T follicular helper cell (primary cell): ENCODE results near the gene SLC6A13.
"Not testable (repeated sequence)": the region's sequence is repeated elsewhere in the genome, so short reads cannot be mapped to it uniquely, and the experiment has no call there.

ENCODE experiments used
- DNase-seq: peaks from one replicate; pipeline ENCODE4 v3.0.0-alpha.2; 2020; ENCODE audit warnings: low read depth

The SLC6A13 gene

DNA sequence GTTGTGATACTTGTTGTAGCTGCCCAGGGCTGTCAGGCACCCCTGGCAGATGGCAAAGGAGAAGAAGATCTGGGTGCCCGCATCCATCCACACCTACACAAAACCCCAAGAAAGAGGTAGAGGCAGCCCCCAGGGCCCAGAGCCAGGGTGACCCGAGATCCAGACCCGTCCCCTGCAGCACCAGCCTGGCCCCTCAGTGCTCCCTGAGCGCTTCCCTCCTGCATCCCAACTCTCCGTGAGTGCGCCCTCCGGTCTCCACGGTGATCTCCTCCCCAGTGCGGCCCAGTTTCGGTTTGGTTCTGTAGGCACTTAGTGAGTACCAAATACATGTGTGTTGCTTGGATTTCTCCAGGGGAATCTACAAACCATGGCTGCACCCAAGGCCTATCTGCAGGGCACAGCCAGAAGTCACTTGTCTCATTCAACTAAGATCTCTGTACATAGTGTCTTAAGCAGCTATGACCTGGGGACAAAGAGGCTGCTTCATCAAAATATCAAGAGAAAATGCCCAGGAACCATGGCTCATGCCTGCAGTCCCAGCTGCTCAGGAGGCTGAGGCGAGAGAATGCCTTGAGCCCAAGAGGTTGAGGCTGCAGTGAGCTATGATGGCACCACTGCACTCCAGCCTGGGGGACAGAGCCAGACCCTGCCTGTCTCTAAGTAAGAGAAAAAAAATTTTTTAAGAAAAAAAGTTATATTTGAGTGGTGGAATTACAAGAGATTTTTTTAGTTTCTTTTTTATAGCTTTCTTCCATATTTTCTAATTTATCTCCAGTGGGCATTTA, 64.5 kb downstream of the SLC6A13 start:
- no peak for DNase-seq

- no peak for DNase-seq
Observed at GRCh38 chr12:197347-197746, 65.3 kb downstream of the SLC6A13 start.

- DNase-seq = no peak
Observed at GRCh38 chr12:196436-196835, 66.2 kb downstream of the SLC6A13 start.

- DNase-seq = no peak
Observed at GRCh38 chr12:195951-196350, 66.7 kb downstream of the SLC6A13 start.

DNA sequence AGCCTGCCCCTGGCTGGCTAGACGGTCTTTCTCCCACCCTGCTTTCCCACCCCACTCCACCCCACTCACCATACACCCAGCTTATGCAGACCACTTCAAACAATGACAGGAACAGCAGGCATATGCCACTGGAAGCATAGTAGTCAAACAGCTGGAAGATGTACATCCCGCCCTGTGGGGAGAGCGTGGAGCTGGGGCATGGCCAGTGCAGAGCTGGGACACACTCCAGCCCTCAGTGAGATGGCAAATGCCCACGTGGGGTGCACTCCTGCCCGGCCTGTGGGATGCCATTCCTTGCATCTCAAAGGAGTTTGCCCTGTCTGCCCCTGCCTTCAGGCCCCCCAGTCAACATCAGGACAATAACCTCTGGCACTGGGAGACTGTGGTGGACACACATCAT, 67.5 kb downstream of the SLC6A13 start:
- DNase-seq = no peak

GRCh38 chr12:194276-194675, 68.4 kb downstream of the SLC6A13 start:
- no peak for DNase-seq

GRCh38 chr12:193261-193660, 69.4 kb downstream of the SLC6A13 start:
- no peak for DNase-seq

GRCh38 chr12:191541-191940, 71.1 kb downstream of the SLC6A13 start:
- DNase-seq = no peak

DNA sequence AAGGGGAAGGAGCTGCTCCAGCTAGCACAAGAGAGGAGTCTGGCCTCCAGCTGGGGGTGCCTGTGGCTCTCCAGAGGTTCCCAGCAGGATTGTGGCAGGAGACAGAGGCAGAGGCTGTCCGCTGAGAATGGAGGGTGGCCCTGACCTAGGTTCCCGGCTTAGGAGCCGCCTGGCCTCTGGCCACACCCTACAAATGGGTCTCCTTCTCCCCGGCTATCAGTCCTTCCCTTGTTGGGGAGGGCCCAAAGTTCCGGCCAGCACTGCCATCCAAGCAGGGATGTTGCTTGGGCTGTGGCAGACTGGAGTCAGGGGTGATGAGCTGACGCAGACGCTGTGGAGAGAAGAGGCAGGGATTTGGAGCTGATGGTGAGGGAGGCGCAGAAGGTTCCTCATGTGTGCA, 71.8 kb downstream of the SLC6A13 start:
- DNase-seq = no peak

DNA sequence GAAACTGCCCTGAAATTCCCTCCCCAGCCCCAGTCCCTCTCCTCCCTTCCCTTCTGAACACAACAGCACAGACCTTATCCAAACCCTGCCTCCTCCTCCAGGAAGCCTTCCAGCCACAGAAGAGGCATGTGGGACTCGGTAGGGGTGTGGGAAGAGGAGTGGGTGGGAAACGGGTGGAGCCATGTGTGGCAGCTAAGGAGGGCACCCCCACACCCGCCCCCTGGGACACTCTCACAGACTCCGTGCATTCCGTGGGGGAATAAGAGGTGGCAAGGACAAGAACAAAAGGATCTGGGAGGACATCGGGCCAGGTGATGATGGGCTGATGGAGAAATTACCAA, 73.0 kb downstream of the SLC6A13 start:
- no peak for DNase-seq

GRCh38 chr12:188910-189621, 73.6 kb downstream of the SLC6A13 start:
- no peak for DNase-seq

DNA sequence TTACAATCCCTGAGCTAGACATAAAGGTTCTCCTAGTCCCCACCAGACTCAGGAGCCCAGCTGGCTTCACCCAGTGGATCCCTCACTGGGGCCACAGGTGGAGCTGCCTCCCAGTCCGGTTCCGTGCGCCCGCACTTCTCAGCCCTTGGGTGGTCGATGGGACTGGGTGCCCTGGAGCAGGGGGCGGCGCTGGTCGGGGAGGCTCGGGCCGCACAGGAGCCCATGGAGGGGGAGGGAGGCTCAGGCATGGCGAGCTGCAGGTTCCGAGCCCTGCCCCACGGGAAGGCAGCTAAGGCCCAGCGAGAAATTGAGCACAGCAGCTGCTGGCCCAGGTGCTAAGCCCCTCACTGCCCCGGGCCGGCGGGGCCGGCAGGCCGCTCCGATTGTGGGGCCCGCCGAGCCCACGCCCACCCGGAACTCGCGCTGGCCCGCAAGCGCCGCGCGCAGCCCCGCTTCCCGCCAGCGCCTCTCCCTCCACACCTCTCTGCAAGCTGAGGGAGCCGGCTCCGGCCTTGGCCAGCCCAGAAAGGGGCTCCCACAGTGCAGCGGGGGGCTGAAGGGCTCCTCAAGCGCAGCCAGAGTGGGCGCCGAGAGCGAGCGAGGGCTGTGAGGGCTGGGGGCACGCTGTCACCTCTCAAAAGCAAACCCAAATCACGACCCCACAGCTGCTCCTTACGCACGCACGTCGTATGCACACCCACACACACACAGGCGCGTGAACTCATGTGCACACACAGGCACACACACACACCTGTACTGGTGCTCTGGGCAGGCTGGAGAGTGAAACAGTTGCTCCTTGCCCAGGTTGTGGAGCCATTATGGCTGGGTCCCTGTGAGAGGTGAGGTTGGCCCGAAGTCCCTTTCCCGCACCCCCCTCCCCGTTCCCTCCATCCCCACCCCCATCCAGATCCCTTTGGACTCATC, 74.4 kb downstream of the SLC6A13 start:
- not testable (repeated sequence) for DNase-seq

GRCh38 chr12:186006-186625, 76.5 kb downstream of the SLC6A13 start:
- no peak for DNase-seq

GRCh38 chr12:185576-185955, 77.1 kb downstream of the SLC6A13 start:
- DNase-seq = no peak

- no peak for DNase-seq
Observed at GRCh38 chr12:184811-185575, 77.6 kb downstream of the SLC6A13 start.

- DNase-seq = no peak
Observed at GRCh38 chr12:182381-182892, 80.2 kb downstream of the SLC6A13 start.

DNA sequence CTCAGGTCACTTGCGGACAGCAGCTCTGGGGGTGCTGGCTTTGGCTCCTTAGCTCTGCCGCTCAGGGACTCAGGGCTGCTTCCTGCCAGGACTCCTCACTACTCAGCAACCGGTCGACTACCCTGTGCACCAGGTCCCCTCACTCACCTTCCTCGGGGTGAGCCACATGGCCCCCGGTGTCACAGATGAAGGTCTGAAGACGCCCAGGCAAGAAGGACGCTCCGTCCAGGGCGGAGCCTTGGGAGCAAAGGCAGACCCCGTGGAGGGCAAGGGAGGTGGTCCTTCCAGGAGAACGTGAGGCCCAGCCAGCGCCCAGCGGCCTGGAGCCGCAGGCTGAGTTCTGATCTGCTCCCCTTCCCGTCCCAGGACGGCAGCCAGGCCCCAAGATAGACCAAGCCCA, 80.7 kb downstream of the SLC6A13 start:
- no peak for DNase-seq

GRCh38 chr12:180445-180844, 82.2 kb downstream of the SLC6A13 start:
- no peak for DNase-seq

DNA sequence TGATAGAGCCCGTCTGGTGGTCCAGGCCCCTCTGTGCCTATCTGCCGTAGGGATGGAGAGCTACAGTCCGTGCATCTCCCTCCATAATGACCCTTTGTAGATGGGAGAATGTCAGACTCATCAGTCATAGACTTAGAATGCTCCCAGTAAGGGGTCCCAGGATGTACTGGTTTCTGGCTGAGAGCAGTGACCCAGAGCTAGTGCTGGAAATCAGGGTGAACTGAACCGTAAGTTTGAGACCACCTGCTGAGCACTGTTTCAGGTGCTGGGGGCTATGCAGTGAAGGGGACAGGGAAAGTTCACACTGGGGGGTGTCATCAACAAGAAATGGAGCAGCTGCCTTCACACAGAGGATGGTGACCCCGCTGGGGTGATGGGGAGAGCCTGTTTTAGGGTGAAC, 82.8 kb downstream of the SLC6A13 start:
- no peak for DNase-seq

DNA sequence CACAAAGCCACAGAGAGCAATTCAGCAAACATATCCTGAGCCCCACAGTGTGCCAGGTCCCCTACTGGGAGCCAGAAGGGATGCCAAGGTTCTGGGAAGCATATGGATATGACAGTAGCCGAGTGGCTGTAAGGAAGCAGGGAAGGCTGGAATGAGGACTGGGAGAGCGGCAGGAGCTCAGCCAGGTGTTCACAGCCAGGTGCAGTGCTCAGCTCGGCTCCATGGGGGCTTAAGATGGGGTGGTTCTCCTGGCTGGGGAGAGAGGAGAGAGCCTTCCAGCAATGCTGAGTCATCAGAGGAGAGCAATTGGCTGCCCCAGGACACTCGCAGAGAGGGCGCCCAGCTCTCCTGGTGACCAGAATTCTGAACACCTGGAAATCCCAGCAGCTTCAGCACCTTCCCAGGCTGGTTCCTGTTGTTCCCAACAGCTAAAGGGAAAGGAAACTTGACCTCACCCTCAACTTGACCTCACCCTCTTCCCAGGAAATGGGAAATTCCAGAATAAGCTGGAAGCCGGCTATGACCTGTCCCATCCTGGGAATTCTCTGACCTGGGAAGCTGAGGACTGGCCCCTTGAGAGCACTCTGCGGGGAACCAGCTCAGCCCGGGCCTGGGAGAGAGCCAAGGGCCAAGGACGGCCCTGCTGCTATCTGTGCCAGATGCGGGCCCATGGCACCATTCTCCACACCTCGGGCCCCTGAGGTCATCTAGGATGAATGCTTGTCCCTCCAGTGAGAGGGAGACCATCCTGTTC, 83.3 kb downstream of the SLC6A13 start:
- no peak for DNase-seq

DNA sequence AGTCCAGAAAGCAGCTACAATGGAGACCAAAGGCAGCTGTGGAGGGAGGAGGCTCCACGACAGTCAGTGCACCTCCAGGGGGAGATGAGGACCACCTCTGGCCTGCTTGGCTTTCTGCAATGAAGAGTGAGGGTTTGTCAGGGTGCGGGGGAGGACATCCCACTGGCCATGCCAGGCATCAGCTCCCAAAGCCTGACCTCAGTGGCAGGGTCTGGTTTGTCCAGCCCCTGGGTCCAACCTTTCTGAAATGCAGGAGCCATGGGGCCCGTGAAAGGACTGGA, 83.9 kb downstream of the SLC6A13 start:
- no peak for DNase-seq
